ENCODE data around the gene SPATA20.

SPATA20 gene

GRCh38 chr17:50533720-50534148 is 13.2 kb upstream of the SPATA20 start:
- TF ChIP-seq, protein P1, sequence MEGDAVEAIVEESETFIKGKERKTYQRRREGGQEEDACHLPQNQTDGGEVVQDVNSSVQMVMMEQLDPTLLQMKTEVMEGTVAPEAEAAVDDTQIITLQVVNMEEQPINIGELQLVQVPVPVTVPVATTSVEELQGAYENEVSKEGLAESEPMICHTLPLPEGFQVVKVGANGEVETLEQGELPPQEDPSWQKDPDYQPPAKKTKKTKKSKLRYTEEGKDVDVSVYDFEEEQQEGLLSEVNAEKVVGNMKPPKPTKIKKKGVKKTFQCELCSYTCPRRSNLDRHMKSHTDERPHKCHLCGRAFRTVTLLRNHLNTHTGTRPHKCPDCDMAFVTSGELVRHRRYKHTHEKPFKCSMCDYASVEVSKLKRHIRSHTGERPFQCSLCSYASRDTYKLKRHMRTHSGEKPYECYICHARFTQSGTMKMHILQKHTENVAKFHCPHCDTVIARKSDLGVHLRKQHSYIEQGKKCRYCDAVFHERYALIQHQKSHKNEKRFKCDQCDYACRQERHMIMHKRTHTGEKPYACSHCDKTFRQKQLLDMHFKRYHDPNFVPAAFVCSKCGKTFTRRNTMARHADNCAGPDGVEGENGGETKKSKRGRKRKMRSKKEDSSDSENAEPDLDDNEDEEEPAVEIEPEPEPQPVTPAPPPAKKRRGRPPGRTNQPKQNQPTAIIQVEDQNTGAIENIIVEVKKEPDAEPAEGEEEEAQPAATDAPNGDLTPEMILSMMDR (IDR thresholded peaks at IDR 0.05; ENCODE audit: low read depth, low read length, missing control alignments) = no peak
- H3K4me3 ChIP-seq (replicated peaks; ENCODE audit: low read depth, low read length) = no peak overlapping the region
- DNase-seq (ENCODE audit: extremely low read depth, low read depth) = no peak

GRCh38 chr17:50534222-50534978 is 12.6 kb upstream of the SPATA20 start:
- TF ChIP-seq, protein P1 (IDR thresholded peaks at IDR 0.05; ENCODE audit: low read depth, low read length, missing control alignments) = peak; percentile 2
- no peak overlapping the region for H3K4me3 ChIP-seq (replicated peaks; ENCODE audit: low read depth, low read length)
- no peak for DNase-seq (ENCODE audit: extremely low read depth, low read depth)

- no peak overlapping the region for H3K4me3 ChIP-seq (replicated peaks; ENCODE audit: low read depth, low read length)
- TF ChIP-seq, protein P1 (IDR thresholded peaks at IDR 0.05; ENCODE audit: low read depth, low read length, missing control alignments) = no peak
- no peak for DNase-seq (ENCODE audit: extremely low read depth, low read depth)
Observed at GRCh38 chr17:50534979-50535326, 12.0 kb upstream of the SPATA20 start.

DNA sequence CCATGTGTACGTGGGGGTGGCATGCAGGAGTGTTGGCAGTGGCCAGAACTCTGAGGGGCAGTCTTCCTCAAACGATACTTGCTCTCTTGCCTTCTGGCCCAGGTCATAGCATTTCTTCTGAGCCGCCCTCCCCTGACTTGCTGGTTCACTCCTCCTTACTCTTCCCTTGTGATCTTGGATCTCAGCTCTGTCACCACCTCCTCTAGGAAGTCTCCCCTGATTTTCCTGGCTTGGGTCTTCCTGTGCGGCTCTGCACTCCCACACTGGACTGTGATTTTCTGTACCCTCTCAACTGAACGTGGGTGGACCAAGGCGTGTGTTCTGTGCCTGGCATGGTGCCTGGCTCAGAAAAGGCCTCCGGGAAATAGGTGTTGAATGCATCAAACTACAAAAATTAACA is 11.6 kb upstream of the SPATA20 start:
- DNase-seq (ENCODE audit: extremely low read depth, low read depth) = no peak
- TF ChIP-seq, protein P1 (IDR thresholded peaks at IDR 0.05; ENCODE audit: low read depth, low read length, missing control alignments) = no peak
- no peak overlapping the region for H3K4me3 ChIP-seq (replicated peaks; ENCODE audit: low read depth, low read length)

DNA sequence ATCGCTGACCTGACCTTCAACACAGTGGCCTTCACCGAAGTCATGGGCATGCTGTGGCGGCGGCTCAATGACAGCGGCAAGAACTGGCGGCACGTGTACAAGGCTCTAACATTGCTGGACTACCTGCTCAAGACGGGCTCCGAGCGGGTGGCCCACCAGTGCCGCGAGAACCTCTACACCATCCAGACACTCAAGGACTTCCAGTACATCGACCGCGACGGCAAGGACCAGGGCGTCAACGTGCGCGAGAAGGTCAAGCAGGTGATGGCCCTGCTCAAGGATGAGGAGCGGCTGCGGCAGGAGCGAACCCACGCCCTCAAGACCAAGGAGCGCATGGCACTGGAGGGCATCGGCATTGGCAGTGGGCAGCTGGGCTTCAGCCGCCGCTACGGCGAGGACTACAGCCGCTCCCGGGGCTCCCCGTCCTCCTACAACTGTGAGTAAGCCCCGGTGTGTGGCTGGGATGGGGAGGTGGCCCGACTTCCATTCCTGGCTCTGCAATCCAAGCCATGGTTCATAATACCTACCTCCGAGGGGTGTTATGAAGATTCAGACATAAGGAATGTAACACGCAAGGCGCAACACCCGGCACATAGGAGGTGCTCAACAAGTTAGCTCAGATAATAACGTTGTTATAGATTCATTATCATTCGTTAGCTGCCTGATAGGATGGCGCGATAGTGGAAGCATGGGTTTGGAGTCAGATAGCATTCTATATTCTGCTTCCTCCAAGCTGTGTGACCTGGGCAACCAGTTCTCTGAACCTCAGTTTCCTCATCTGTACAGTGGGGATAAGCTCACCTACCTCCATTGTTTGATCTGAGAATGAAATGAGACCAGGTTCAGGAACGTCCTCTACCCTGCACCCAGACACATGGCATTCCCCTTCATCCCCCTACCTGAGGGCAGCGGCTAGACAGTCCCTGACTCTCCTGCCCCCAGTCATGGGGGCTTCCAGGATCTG is 10.0 kb upstream of the SPATA20 start:
- no peak for DNase-seq (ENCODE audit: extremely low read depth, low read depth)
- no peak overlapping the region for H3K4me3 ChIP-seq (replicated peaks; ENCODE audit: low read depth, low read length)
- TF ChIP-seq, protein P1 (IDR thresholded peaks at IDR 0.05; ENCODE audit: low read depth, low read length, missing control alignments) = no peak

GRCh38 chr17:50537721-50538548 is 9.0 kb upstream of the SPATA20 start:
- H3K4me3 ChIP-seq (replicated peaks; ENCODE audit: low read depth, low read length) = no peak overlapping the region
- TF ChIP-seq, protein P1 (IDR thresholded peaks at IDR 0.05; ENCODE audit: low read depth, low read length, missing control alignments) = no peak
- DNase-seq (ENCODE audit: extremely low read depth, low read depth) = no peak

Data from HFF-Myc (cell line).